ENCODE results near the gene GTPBP8.
"Not testable (repeated sequence)": the region's sequence is repeated elsewhere in the genome, so short reads cannot be mapped to it uniquely, and the experiment has no call there.

GTPBP8 gene

DNA sequence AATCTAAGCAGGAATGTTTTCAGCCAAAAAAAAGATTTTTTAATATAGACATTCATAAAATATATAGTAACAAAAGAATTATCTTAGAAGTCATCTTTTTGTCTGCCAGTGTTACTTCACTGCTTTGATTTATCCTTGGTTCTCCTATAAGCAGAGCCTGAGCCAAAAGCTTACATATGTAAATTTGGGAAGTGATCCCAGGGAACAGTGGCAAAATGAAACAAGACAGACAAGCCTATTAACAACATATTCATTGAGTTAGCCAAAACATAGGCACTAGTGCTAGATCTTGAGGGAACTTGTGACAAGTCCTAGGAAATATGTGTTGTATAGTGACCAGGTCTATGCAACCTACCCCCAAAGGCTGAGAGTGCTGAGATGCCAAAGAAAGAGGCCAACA, 11.3 kb downstream of the GTPBP8 start:
- DNase-seq = no peak

DNA sequence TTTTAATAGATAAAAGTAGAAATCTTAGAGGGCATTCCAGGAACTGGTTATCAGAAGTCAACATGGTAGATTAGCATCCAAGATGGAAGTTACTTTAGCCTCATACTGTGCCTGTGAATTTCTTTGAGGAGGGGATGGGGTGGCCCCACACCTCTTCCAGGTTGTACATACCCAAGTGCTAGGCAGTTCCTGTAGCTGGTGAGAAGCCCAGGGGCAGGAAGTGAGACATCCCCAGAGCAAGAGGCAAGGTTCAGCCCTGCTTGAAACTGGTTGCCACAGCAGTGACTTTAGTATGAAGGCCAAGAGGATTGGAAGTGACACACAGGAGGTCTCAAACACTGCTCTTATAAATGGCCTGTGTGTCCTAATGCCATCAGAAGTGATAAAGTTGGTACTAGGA, 11.9 kb downstream of the GTPBP8 start:
- DNase-seq = peak; percentile 39

DNA sequence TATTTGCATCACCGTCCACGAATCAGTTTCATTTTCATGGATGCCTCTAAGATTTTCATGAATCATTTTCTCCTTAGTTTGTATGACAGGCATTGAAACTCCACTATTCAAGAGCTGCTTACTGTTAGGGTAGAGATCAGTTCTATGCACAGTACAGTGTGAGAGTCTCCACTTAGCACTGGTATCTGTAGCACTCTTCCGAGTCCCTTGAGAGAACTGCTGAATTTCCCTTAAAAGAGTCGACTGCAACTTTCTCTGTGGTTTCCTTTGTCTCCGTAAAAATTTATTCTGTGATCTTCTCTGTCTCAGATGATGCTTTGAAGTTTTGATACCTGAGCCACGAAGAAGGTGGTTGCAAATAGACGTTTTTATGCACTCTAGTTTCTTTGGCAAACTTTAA, 14.8 kb downstream of the GTPBP8 start:
- DNase-seq = no peak

DNA sequence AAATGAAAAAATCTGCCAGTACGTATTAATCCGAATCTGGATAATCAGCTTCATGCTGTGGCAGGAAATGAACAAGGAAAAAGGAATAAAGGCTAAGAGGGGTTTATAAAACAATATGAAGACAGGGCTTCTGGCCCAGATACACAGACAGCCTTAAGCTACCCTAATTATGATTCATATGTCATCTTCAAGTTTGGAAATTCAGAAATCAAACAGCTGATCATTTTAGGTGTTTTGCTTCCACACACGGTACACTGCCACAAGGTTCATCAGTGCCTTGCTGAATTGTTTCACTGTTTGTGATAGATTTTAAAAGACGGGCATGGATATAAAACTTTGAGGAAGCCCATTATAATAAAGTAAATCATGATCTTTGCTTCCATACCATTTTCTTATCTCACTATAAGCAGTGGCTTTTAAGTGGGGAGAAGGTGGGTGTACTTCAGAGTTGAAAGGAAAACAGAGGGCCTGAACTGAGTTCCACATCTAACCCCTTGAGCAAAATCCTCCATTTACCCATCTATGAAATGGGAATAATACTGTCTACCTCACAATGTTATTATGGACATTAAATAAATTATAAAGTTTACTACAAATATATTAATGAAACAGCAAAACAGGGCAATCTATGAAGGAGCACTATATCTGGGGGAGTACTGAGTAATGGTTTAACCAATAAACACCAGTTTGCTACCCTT, 15.7 kb downstream of the GTPBP8 start:
- DNase-seq = no peak

DNA sequence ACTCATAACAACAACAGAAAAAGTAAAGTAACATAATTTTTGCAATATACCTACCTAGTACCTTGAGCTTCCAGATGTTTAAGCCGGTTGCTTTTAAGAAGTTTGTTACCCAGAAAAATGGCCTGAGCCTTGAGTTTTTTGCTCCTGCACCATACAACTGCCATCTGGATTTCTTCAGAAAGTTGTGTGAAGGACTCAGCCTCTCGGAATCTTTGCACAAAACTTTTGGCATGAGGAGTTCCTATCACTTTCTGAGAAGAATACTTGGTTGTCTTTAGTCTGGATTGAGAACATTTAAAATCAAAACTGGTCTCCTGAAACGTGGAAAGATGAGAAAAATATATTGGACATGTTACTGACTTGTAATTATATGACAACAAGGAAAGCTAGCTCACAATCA, 17.3 kb downstream of the GTPBP8 start:
- no peak for DNase-seq

DNA sequence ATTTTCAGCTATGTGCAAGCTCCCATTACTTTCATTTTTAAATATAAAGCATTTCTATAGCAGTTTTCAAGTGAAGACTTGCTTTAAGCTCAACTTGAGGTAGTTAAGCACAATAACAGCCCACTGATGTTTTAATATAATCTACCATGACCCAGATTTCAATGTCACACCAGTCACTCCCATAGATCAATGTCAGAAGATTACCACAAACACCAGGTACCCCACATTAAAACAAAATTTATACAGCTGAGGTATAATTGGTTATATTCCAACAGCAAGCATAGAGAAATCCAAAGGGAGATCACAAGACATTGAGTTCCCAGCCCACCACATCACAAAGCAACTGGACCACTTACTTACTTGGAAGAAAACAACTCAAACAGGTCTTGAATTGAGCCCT, 22.8 kb downstream of the GTPBP8 start:
- DNase-seq = no peak

DNA sequence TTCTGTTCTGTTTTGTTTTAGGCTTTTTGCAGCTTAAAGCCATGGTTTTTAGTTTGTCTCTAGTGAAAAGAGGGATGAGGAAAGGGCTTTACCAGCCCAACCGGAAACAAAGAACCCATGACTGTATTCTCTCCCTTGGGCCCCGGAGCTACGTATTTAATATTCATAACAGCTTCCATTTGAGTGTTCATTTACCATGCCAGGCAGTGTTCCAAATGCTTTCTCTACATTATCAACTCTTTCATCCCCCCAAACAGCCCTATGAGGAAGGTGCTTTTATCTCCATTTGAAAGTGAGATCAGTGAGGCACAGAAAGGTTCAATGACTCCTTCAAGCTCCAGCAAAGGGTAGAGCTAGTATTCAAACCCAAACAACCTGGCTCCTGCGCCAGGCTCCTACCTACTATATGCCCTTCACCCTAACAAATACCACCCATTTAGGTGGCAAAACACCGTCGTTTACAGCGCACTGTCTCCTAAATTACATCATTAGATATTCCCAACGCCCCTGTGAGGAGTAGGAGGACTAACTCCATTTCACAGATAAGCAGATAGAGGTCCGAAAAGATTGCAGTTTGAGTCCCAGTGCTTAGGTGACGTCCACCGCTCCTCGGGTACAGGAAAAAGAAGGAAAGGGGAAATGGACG, 27.9 kb downstream of the GTPBP8 start:
- no peak for DNase-seq

DNA sequence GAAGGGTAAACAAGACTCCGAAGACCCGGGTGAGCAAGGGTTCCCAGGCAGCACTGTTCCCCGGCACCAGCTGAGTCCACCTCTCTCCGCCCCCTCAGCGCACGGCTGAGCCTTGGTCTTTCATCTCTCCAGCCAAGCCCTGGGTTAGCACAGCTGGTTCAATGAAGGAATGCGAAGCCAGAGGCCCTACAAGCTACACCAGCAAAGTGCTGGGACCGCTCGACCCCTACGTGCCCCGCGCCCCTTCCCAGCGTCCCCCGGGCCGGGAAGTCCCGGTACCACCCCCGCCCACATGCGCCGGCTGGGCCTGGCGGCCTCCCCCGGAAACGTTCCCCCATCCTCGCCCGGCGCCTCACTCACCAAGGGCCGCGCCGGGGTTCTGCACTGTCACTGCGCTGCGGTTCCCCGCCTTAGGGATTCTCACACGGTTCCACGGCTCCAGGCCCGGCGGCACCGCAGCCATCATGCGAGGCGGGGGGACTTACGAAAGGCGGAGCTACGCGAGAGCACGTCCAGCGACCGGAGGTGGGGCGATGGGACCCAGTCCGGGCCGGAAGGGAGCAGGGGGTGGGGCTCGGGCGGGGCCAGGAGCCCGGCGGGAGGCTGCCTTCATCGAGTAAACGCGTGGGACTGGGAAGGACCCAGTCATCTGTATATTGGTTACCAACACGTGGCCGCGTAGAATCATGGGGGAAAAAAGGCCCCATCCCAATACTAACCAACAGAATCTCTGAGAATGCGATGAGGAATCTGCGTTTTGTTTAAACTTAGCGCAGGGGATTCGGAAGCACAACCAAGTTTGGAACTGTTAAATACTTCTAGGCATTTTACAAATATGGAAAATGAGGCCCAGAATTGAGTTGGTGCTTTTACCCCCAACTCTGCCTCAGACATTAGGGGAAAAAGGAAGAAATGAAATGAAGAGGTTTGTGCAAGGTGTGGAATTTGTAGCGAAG, 28.7 kb downstream of the GTPBP8 start:
- peak; percentile 74 for DNase-seq

DNA sequence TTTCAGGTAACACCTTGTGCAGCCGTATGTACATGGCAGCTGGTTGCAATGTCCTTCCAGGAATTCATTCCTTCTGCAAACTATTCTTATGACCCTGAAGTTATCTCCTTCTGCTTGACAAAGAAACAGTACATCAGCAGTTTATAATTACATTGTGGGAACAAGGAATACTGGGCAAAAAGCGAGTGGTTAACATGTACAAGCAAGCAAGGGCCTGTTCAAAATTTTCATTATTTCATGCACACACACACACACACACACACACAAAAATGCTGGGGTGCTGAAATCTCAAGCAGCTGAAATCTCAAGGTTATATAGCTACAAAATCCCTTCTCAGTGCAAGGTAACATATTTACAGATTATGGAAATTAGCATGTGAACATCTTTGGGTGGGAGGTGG, 30.7 kb downstream of the GTPBP8 start:
- DNase-seq = no peak

DNA sequence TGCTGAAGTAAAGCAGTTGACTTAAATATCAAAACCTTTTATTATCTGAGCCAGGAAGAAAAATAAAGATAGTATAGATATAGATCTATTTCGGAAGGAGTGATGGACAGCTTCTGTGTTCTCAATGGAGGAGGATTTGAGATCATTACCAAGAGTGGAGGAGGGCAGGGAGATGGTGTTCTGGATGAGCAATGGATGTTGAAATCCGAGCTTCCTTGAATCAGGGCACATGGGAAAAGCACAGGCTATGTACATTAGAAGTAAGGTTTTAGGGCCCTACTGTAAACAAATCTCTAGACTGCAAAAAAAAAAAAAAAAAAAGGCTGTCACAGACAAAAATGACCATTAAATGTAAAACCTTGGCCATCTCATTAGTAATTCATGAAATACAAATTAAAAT, 43.2 kb downstream of the GTPBP8 start:
- DNase-seq = no peak

DNA sequence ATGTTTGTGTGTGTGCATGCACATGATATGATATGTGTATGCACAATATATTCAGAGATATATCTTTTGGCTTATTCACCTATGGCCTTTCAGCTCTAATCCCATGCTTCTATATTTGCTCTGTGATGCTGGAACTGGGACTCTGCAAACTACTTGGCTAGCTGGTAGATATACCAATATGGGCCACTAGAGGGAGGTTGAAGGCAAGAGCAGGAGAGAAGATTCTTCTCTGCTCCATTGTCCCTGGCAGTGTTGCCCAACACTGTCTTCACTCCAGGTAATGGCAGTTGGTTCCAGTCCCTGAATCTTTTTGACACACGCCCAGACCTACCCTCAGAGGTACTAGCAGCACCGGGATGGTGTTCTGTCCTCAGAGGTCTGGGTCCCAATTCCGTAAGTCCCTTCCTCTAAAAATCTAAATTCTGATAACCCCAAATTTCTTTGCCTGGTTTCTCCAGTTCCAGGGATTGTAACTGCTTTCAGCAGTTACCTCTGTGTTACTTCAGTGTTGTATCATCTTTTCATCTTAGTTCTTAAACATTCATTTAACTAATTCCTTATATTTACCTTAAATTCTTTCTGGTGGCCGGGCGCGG, 44.7 kb downstream of the GTPBP8 start:
- peak; percentile 33 for DNase-seq

DNA sequence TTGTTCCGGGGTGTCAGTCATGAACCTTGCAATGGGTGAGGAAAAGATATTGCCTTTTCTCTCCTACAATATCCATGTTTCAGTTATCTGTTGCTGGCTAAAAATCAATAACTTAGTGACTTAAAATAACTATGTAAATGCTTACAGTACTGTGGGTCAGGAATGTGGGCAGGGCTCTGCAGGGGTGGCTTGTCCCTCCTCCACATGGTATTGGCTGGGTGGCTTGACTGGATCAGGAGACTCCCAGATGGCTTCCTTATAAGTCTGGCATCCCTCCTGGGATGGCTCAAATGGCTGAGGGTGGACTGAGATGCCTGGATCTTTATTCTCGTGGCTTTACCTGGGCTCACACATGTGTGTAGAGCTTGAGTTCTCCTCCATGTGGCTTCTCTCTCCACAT, 47.5 kb downstream of the GTPBP8 start:
- no peak for DNase-seq

DNA sequence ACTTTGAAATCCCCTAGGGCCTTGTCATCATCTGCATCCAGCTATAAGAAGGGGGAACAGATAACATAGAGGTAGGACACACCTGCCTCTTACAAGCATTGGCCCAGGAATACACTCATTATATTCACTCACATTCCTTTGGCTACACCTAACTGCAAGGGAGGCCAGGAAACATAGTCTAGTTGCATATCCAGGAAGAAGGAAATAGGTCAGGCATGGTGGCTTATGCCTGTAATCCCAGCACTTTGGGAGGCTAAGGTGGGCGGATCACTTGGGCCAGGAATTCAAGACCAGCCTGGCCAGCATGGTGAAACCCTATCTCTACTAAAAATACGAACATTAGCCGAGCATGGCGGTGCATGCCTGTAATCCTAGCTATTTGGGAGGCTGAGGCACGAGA, 48.8 kb downstream of the GTPBP8 start:
- no peak for DNase-seq

DNA sequence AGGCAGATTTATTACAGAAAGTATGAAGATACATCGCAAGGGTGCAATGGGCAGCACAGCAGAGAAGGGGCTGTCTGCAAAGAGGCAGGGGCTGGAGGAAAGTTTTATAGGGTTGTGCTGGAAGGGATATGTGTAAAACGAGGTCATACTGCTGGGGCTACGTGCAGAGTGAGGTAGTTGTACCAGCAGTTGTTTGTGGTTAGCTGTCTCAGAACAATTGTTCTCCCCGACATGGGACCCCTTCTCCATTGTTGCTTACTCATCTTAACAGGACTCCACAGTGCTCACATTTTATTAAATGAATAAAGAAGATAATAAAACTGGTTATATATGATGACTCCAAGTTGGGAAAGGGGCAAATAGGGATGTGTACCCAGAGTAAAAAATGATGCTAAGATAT, 49.4 kb downstream of the GTPBP8 start:
- no peak for DNase-seq

DNA sequence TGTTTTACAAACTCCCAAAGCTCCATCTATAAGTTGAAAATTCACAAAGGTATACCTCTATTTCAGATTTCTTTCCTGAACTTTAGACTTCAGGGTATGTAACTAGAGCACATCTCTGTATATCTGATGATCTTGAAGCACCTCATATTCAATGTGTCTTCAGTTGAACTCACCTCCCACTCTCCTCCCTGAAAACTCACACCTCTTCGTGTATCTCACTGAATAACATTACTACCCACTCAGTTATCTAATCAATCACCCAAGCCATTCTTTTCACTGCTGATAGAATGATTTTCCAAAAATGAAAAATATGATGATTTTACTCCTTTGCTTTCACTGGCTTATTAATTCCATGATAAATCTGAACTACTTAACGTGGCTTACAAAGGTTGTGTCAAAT, 52.9 kb downstream of the GTPBP8 start:
- DNase-seq = no peak

DNA sequence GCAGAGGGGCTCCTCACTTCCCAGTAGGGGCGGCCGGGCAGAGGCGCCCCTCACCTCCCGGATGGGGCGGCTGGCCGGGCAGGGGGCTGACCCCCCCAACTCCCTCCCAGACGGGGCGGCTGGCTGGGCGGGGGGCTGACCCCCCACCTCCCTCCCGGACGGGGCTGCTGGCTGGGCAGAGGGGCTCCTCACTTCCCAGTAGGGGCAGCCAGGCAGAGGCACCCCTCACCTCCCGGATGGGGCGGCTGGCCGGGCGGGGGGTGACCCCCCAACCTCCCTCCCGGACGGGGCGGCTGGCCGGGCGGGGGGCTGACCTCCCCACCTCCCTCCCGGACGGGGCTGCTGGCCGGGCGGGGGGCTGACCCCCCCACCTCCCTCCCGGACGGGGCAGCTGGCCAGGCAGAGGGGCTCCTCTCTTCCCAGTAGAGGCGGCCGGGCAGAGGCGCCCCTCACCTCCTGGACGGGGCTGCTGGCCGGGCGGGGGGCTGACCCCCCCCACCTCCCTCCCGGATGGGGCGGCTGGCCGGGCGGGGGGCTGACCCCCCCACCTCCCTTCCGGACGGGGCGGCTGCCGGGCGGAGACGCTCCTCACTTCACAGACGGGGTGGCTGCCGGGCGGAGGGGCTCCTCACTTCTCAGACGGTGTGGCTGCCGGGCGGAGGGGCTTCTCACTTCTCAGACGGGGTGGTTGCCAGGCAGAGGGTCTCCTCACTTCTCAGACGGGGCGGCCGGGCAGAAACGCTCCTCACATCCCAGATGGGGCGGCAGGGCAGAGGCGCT, 55.6 kb downstream of the GTPBP8 start:
- DNase-seq = not testable (repeated sequence)

DNA sequence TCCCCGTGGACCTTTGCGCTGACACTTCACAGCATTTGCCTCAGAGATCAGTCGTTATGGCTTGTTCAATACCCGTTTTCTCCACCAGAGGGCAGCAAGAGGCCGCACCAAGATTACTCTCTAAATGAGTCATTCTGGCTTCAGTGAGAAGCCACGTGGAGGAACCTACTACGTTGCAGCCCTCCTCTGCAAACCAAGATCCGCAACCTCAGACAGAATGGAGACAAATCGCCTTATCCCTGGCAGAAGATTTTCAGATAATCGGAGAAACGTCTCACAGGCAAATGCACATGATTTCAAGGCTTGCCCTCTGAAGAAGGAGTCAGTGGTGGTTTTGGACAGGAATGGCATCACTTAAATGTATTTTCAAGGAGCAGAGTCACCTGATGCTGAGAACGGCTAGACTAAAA, 60.5 kb downstream of the GTPBP8 start:
- DNase-seq = peak; percentile 87
